ENCODE measurements around the gene DHX36.

- TF ChIP-seq CTCF (IDR thresholded peaks at IDR 0.05) (no peak), POLR2A (IDR thresholded peaks at IDR 0.05) (no peak)
These were observed 632 bp upstream of the DHX36 start for GRCh38 chr3:154324919-154325318.
